ENCODE results near the gene GPR180.
A peak's percentile ranks its signal among the peaks of the same experiment; 100 is the strongest.

GPR180 gene

DNA sequence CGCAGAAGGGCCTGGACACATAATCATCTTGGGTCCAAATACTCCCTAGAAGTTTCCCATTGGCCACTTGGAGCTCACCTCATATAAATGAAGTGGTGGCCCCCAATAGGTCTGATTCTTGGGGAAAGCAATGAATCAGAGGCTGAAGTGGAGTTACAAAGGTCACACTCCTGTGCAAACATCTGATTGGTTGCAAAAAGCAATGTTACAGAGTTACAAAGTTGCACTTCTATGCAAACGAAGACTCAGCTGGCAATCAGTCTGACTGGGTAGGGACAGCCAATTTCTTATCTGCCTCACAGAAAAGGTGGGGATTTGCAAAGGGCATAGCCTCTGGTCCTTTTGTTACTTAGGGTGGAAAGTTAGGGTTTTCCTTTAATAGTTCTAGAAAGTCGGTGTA, 1.8 kb upstream of the GPR180 start:
- Histone ChIP-seq H3K4me3 (ENCODE audit: low read depth, low read length) (no peak overlapping the region), H3K9ac (ENCODE audit: low read depth, low read length) (no peak overlapping the region), H3K36me3 (ENCODE audit: control insufficient read depth, insufficient read depth, low read length) (no peaks in the 10 kb centered on the region), H3K9me3 (ENCODE audit: control insufficient read depth, insufficient read depth, low read length) (peaks cover 4% of the 10 kb centered on the region), H3K4me1 (ENCODE audit: control insufficient read depth, insufficient read depth, low read length) (no peaks in the 10 kb centered on the region), H3K27me3 (ENCODE audit: control insufficient read depth, insufficient read depth, low read length) (peaks cover 9% of the 10 kb centered on the region)

DNA sequence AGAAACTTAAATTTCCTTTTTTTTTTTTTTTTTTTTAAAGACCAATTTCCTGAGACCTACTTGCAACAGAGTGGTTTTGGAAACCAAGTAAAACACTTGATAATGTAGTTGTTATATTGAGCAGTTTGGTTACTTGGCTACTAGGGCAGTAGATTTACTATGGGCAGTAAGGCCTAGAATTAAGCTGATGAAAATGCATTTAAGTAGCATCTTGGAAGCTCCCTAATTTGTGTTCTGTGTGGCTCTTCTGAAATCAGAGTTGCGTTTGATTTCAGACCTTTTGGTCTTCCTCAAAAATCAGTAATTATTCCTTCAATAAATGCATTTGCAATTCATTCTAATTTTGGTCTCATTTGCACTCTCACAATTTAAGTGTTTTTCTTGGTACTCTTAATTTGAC, 810 bp downstream of the GPR180 start:
- Histone ChIP-seq H3K27me3 (ENCODE audit: control insufficient read depth, insufficient read depth, low read length) (peaks cover 9% of the 10 kb centered on the region), H3K4me1 (ENCODE audit: control insufficient read depth, insufficient read depth, low read length) (no peaks in the 10 kb centered on the region), H3K4me3 (ENCODE audit: low read depth, low read length) (peak overlapping the region; percentile 96), H3K36me3 (ENCODE audit: control insufficient read depth, insufficient read depth, low read length) (no peaks in the 10 kb centered on the region), H3K9me3 (ENCODE audit: control insufficient read depth, insufficient read depth, low read length) (peaks cover 4% of the 10 kb centered on the region), H3K9ac (ENCODE audit: low read depth, low read length) (peak overlapping the region; percentile 77)

DNA sequence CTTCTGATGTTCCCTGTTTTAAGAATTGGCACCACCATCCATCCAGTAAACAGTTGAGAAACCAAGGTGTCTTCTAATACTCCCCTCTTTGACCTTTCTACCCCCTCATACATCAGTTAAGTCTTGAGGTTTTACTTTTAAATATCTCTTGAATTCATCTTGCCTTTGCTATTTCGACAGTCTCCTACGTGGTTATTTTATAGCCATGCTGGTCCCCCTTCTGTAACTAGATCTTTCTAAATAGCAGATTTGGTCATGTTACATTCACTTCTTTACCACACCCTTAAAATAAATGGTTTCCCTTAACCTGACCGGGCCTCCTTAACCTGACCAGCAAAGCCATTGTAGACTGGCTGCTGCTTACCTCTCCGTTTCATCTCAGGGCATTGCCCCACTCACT, 5.4 kb downstream of the GPR180 start:
- Histone ChIP-seq H3K36me3 (ENCODE audit: control insufficient read depth, insufficient read depth, low read length) (peaks cover 3% of the 10 kb centered on the region), H3K4me1 (ENCODE audit: control insufficient read depth, insufficient read depth, low read length) (no peaks in the 10 kb centered on the region), H3K9me3 (ENCODE audit: control insufficient read depth, insufficient read depth, low read length) (no peaks in the 10 kb centered on the region), H3K9ac (ENCODE audit: low read depth, low read length) (no peak overlapping the region), H3K27me3 (ENCODE audit: control insufficient read depth, insufficient read depth, low read length) (no peaks in the 10 kb centered on the region), H3K4me3 (ENCODE audit: low read depth, low read length) (no peak overlapping the region)

DNA sequence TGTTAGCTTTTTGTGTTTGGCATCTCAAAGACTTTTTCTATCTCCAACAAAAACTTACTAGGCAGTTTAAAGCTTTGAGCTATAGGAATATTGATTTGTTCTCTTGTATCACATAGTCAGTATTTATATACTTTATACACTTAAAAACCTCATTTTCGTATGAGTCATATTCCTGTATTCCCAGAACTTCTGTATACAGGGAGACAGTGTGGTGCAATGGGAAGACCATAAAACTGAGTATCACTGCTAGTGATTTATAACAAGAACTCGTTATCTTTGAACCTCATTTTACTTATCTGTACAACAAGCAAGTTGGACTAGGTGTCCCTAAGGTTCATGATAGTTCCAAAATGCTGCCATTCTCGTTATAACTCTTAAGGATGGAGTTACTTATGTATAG, 6.3 kb downstream of the GPR180 start:
- Histone ChIP-seq H3K9ac (ENCODE audit: low read depth, low read length) (no peak overlapping the region), H3K36me3 (ENCODE audit: control insufficient read depth, insufficient read depth, low read length) (peaks cover 3% of the 10 kb centered on the region), H3K4me3 (ENCODE audit: low read depth, low read length) (no peak overlapping the region), H3K4me1 (ENCODE audit: control insufficient read depth, insufficient read depth, low read length) (no peaks in the 10 kb centered on the region), H3K27me3 (ENCODE audit: control insufficient read depth, insufficient read depth, low read length) (no peaks in the 10 kb centered on the region), H3K9me3 (ENCODE audit: control insufficient read depth, insufficient read depth, low read length) (no peaks in the 10 kb centered on the region)

DNA sequence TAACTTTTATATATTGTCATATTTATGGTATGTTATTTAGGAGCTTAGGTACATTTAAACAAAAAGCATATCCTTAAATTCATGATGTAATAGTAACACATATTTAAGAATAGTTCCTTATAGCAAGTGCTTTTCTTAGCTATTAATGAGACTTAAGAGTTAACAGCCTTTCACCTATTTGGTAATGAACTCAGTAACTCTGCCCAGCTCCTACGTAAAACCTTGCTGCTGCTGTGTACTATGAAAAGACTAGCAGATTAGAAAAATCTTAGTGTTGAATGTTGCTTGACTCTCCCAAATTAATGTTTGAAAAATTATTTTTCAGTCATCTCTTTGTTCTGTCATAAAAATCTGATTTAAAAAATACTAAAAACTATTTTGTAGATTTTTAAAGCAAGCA, 6.9 kb downstream of the GPR180 start:
- Histone ChIP-seq H3K27me3 (ENCODE audit: control insufficient read depth, insufficient read depth, low read length) (no peaks in the 10 kb centered on the region), H3K4me1 (ENCODE audit: control insufficient read depth, insufficient read depth, low read length) (no peaks in the 10 kb centered on the region), H3K9ac (ENCODE audit: low read depth, low read length) (no peak overlapping the region), H3K4me3 (ENCODE audit: low read depth, low read length) (no peak overlapping the region), H3K36me3 (ENCODE audit: control insufficient read depth, insufficient read depth, low read length) (peaks cover 3% of the 10 kb centered on the region), H3K9me3 (ENCODE audit: control insufficient read depth, insufficient read depth, low read length) (no peaks in the 10 kb centered on the region)

DNA sequence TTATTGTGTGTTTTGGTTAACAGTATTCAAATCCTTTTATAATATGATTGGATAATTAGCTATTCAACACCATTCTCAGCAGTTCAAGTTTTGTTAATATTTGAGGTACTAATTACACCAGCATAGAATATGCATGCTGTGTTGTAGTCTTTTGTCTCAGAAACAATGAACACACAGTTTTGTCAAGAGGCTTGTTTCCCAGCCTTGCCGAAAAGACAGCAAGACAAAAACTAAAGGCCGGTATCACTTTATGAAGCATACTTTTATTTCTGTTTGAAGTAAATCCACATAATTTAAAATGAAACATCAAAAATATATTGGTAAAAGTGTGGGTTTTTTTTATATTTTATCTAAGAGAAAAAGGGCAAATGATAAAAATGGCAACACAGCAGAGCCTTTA, 7.5 kb downstream of the GPR180 start:
- H3K27me3 ChIP-seq (ENCODE audit: control insufficient read depth, insufficient read depth, low read length) = no peaks in the 10 kb centered on the region
- no peak overlapping the region for H3K4me3 ChIP-seq (ENCODE audit: low read depth, low read length)
- H3K9me3 ChIP-seq (ENCODE audit: control insufficient read depth, insufficient read depth, low read length) = no peaks in the 10 kb centered on the region
- no peak overlapping the region for H3K9ac ChIP-seq (ENCODE audit: low read depth, low read length)
- peaks cover 3% of the 10 kb centered on the region for H3K36me3 ChIP-seq (ENCODE audit: control insufficient read depth, insufficient read depth, low read length)
- no peaks in the 10 kb centered on the region for H3K4me1 ChIP-seq (ENCODE audit: control insufficient read depth, insufficient read depth, low read length)

DNA sequence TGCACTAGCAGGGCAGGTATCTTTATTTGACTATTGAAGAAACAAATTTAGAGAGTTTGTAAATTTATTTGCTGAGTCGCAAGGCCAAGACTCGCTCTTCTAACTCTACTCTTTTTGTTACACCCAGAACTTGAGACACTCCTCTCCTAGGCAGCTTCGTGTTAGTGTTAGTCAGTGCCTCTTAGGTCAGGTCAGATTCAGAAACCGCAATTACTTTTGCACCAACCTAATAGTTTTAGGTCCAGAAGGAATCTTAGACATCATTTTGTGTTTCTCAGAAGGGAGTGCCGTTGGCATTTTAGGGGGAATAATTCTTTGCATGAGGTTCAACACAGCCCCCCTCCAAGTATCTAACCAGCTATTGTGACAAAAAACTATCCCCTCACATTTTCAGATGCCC, 8.8 kb downstream of the GPR180 start:
- H3K9me3 ChIP-seq (ENCODE audit: control insufficient read depth, insufficient read depth, low read length) = no peaks in the 10 kb centered on the region
- H3K36me3 ChIP-seq (ENCODE audit: control insufficient read depth, insufficient read depth, low read length) = peaks cover 3% of the 10 kb centered on the region
- H3K4me1 ChIP-seq (ENCODE audit: control insufficient read depth, insufficient read depth, low read length) = no peaks in the 10 kb centered on the region
- H3K4me3 ChIP-seq (ENCODE audit: low read depth, low read length) = no peak overlapping the region
- no peaks in the 10 kb centered on the region for H3K27me3 ChIP-seq (ENCODE audit: control insufficient read depth, insufficient read depth, low read length)
- no peak overlapping the region for H3K9ac ChIP-seq (ENCODE audit: low read depth, low read length)

DNA sequence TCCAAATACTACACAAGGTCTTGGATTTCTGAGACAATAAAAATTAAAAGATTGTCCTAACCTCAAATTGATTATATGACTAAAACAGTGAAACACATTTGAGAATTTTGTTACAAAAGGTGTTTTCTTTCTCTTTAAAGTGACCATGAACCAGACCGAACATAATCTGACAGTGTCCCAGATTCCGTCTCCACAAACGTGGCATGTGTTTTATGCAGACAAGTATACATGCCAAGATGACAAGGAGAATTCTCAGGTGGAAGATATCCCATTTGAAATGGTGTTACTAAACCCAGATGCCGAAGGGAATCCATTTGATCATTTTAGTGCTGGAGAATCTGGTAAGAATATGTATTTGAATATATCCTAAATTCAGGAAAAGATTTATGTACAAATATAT, 10.4 kb downstream of the GPR180 start:
- Histone ChIP-seq H3K4me1 (ENCODE audit: control insufficient read depth, insufficient read depth, low read length) (no peaks in the 10 kb centered on the region), H3K9ac (ENCODE audit: low read depth, low read length) (no peak overlapping the region), H3K4me3 (ENCODE audit: low read depth, low read length) (no peak overlapping the region), H3K36me3 (ENCODE audit: control insufficient read depth, insufficient read depth, low read length) (peaks cover 3% of the 10 kb centered on the region), H3K27me3 (ENCODE audit: control insufficient read depth, insufficient read depth, low read length) (no peaks in the 10 kb centered on the region), H3K9me3 (ENCODE audit: control insufficient read depth, insufficient read depth, low read length) (no peaks in the 10 kb centered on the region)

DNA sequence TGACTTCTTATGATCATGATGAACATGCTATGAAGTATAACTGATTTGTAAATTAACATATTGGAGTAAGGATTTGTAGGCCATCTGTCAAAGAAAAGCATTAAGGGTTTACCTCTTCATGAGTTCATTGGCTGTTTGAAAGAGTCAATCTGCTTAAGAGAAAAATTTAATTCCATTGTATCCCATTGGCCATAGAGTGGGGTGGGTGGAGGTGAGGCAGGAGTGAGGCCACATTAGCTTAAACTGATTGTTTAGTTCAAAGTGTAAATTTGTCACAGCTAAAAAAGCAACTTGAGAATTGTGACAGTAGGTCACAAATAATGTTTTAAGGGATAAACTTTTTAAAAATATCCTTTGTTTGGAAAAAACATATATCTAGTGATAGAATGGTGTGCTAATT, 11.4 kb downstream of the GPR180 start:
- Histone ChIP-seq H3K36me3 (ENCODE audit: control insufficient read depth, insufficient read depth, low read length) (peaks cover 3% of the 10 kb centered on the region), H3K9me3 (ENCODE audit: control insufficient read depth, insufficient read depth, low read length) (no peaks in the 10 kb centered on the region), H3K9ac (ENCODE audit: low read depth, low read length) (no peak overlapping the region), H3K4me1 (ENCODE audit: control insufficient read depth, insufficient read depth, low read length) (no peaks in the 10 kb centered on the region), H3K27me3 (ENCODE audit: control insufficient read depth, insufficient read depth, low read length) (no peaks in the 10 kb centered on the region), H3K4me3 (ENCODE audit: low read depth, low read length) (no peak overlapping the region)

DNA sequence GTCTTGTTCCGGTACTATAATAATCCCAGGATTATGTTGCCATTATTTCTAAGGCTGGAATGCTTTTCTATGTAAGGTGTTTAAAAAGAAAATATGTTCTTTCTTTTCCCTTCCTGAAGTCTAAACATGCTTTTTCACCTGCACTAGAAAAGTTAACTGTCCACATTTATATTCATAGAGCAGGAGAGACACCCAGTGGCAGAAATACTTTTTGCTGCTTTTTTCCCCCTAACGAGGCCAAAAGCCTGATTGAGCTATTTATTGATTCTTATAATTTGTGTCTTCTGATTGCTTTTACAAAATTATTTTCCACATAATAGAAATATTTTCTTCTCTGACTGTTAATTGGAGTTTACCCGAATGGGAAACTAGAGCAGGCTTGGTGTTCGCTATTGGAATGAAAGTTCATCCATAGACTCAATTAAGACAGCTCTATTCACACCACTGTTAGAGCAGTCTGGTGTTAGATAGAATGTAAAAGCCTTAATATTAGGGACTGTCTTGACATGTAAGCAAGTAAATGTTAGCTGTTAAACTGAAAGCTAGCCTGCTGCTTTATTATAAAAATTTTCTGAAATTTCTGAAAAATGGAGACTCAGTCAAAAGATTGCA, 15.8 kb downstream of the GPR180 start:
- Histone ChIP-seq H3K9me3 (ENCODE audit: control insufficient read depth, insufficient read depth, low read length) (no peaks in the 10 kb centered on the region), H3K4me1 (ENCODE audit: control insufficient read depth, insufficient read depth, low read length) (no peaks in the 10 kb centered on the region), H3K36me3 (ENCODE audit: control insufficient read depth, insufficient read depth, low read length) (no peaks in the 10 kb centered on the region), H3K27me3 (ENCODE audit: control insufficient read depth, insufficient read depth, low read length) (no peaks in the 10 kb centered on the region), H3K4me3 (ENCODE audit: low read depth, low read length) (no peak overlapping the region), H3K9ac (ENCODE audit: low read depth, low read length) (no peak overlapping the region)

DNA sequence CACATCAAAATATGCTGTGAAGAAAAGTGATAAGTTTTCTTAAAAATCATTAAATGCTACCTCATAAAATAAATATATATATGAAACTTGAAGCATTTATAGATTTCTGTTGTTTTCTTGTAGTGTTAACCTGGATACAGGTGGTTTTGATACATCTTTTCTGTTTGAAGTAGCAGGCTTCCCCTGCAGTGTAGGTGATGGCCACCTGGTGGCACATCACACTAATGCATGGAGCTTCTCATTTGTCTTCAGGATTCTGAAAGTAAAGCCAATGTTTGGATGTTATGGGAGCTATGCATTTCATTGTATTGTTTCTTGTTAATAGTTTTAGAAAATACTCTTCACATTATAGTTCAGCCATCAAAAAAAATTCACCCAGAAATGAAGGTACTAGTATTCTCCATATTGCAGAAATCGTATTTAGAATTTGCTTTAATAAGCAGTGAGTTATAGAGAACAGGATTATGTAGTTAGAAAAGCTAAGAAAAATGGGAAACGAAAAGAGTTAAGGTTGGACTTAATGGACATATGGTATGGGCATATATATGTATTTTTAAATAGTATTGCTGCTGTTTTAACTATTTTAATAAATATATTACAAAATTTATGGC, 18.7 kb downstream of the GPR180 start:
- Histone ChIP-seq H3K36me3 (ENCODE audit: control insufficient read depth, insufficient read depth, low read length) (no peaks in the 10 kb centered on the region), H3K27me3 (ENCODE audit: control insufficient read depth, insufficient read depth, low read length) (no peaks in the 10 kb centered on the region), H3K4me3 (ENCODE audit: low read depth, low read length) (no peak overlapping the region), H3K9me3 (ENCODE audit: control insufficient read depth, insufficient read depth, low read length) (no peaks in the 10 kb centered on the region), H3K4me1 (ENCODE audit: control insufficient read depth, insufficient read depth, low read length) (no peaks in the 10 kb centered on the region), H3K9ac (ENCODE audit: low read depth, low read length) (no peak overlapping the region)

DNA sequence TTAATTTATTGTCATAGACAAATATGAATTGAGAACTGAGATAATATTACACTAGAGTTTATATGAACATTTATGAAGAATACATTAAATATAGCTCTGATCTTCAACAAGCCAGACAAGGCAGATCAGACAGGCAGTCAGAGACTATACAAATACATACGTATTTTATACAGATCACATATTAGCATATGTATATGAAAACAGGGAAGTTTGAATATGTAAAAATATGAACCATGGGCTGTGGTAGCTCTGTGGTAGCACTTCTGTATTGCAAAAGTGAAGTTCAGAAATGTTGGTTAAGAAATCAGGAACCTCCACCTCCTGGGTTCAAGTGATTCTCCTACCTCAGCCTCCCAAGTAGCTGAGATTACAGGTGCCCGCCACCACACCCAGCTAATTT, 20.7 kb downstream of the GPR180 start:
- no peaks in the 10 kb centered on the region for H3K4me1 ChIP-seq (ENCODE audit: control insufficient read depth, insufficient read depth, low read length)
- peaks cover 4% of the 10 kb centered on the region for H3K36me3 ChIP-seq (ENCODE audit: control insufficient read depth, insufficient read depth, low read length)
- no peak overlapping the region for H3K4me3 ChIP-seq (ENCODE audit: low read depth, low read length)
- no peaks in the 10 kb centered on the region for H3K9me3 ChIP-seq (ENCODE audit: control insufficient read depth, insufficient read depth, low read length)
- H3K27me3 ChIP-seq (ENCODE audit: control insufficient read depth, insufficient read depth, low read length) = no peaks in the 10 kb centered on the region
- H3K9ac ChIP-seq (ENCODE audit: low read depth, low read length) = no peak overlapping the region

All from iPS-15b (cell line).